ENCODE results near the gene ZNF579.

GRCh38 chr19:55622242-55622969 is 41.8 kb upstream of the ZNF579 start:
- TF ChIP-seq CTCF (conservative IDR thresholded peaks at IDR 0.05; ENCODE audit: low read length) (no peak), EZH2phosphoT487 (IDR thresholded peaks at IDR 0.05; ENCODE audit: borderline replicate concordance, low read depth, low read length) (no peak)

Measured in OCI-LY7 (cell line).